Dendritic cell treated with granulocyte-macrophage colony-stimulating factor and Interleukin-4, amounts not matched to agents 40 ng/mL and 50 ng/mL, for 4 days (primary cell): ENCODE data around the gene DHX38.

Source experiments
- H3K27ac Mint-ChIP-seq: one replicate; pipeline ENCODE4 v1.8.0; 2022; ENCODE audit warnings: mild to moderate bottlenecking, mixed read lengths
- H3K27me3 Mint-ChIP-seq: one replicate; pipeline ENCODE4 v1.8.0; 2022; ENCODE audit warnings: mild to moderate bottlenecking, mixed read lengths
- H3K36me3 Mint-ChIP-seq: one replicate; pipeline ENCODE4 v1.8.0; 2022; ENCODE audit warnings: low read depth, mixed read lengths
- H3K4me1 Mint-ChIP-seq: one replicate; pipeline ENCODE4 v1.8.0; 2022; ENCODE audit warnings: low read depth, mixed read lengths
- H3K4me3 Mint-ChIP-seq: one replicate; pipeline ENCODE4 v1.8.0; 2022; ENCODE audit warnings: mild to moderate bottlenecking, moderate library complexity, mixed read lengths
- H3K9me3 Mint-ChIP-seq: one replicate; pipeline ENCODE4 v1.8.0; 2022; ENCODE audit warnings: mixed read lengths
- intact Hi-C: fragments of 100-400 bp; cut with micrococcal nuclease; formaldehyde crosslinking; loops from one replicate; pipeline ENCODE4 v1.15.0; 2022

Gene DHX38

DNA sequence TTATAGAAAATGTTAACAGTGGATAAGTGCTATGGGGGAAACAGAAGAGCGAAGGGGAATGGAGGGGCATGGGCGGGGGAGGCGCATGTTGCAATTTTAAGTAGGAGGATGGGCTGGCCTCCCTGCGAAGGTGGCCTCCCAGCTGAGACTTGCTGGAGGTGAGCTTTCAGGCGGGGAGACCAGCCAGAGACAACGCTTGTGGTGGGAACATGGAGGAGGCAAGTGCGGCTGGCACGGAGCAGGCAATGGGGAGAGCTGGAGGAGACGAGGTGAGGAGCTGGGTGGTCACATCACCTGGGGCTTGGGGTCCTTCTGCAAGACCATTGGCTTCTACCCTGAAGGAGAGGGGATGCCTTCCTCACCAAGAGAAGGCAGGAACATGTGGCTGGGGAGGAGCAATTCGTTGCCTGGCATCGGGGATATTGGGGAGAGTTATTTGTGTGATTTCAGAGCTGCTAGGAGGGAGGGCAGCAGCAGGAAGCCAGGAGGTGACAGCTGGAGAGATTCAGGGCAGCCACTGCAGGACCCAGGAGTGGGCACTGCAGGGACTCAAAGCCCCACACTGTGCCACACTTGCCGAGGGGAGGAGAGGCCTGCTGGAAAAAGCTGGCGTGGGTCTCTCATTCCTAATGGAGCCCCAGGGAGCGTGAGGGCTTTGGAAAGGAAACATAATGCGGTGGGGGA, 43.9 kb downstream of the DHX38 start:
- Mint-ChIP-seq H3K27me3 (no peaks in the 10 kb centered on the region), H3K4me3 (no peak overlapping the region), H3K9me3 (no peaks in the 10 kb centered on the region), H3K27ac (no peak overlapping the region), H3K4me1 (peaks cover 10% of the 10 kb centered on the region), H3K36me3 (no peaks in the 10 kb centered on the region)
- intact Hi-C loops = no loop called here

GRCh38 chr16:72138064-72138572, 44.5 kb downstream of the DHX38 start:
- H3K27ac Mint-ChIP-seq = no peak overlapping the region
- no peaks in the 10 kb centered on the region for H3K27me3 Mint-ChIP-seq
- H3K36me3 Mint-ChIP-seq = no peaks in the 10 kb centered on the region
- peaks cover 4% of the 10 kb centered on the region for H3K4me1 Mint-ChIP-seq
- intact Hi-C loops = no loop called here
- no peaks in the 10 kb centered on the region for H3K9me3 Mint-ChIP-seq
- no peak overlapping the region for H3K4me3 Mint-ChIP-seq

DNA sequence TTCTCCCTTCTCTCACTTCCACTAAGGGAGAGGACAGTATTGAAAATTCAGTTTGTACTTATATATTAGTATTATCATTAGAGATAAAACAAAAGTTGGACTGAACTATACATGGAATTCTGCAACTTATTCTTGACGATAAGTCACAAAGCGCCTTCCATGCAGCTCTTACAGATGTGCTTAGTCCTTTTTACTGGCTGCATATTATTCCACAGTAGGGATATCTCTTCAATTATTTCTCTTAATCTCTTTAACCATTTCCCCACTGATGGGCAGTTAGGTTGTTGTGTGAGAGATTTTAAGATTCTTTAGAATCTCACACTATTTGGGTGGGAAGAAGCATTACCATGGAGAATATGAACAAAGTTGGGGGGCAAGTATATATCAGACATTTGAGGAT, 46.3 kb downstream of the DHX38 start:
- no peak overlapping the region for H3K27ac Mint-ChIP-seq
- H3K4me1 Mint-ChIP-seq = no peaks in the 10 kb centered on the region
- no peaks in the 10 kb centered on the region for H3K9me3 Mint-ChIP-seq
- no peaks in the 10 kb centered on the region for H3K36me3 Mint-ChIP-seq
- no peak overlapping the region for H3K4me3 Mint-ChIP-seq
- intact Hi-C loops = no loop called here
- H3K27me3 Mint-ChIP-seq = no peaks in the 10 kb centered on the region

DNA sequence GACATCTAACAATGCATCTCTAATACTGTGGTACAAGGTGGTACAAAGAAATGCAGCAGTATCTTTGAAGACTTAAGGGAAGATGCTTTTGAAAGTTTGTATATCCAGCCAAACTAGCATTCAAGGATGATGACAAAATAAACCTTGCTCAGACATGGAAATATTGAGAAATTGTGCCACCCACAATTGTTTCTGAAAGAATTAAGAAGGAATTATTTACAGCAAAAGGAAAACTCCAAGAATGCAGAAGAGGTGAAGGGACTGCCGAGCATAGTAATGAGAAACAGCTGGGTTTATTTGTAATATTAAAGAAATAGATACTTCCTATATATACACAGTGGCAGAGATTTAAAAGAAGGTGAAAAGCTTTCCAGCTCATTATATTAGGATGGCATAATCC, 48.8 kb downstream of the DHX38 start:
- Mint-ChIP-seq H3K36me3 (no peaks in the 10 kb centered on the region), H3K9me3 (no peaks in the 10 kb centered on the region), H3K4me1 (no peaks in the 10 kb centered on the region), H3K27me3 (no peaks in the 10 kb centered on the region), H3K4me3 (no peak overlapping the region), H3K27ac (no peak overlapping the region)
- intact Hi-C loops = no loop called here

- no peaks in the 10 kb centered on the region for H3K27me3 Mint-ChIP-seq
- H3K4me1 Mint-ChIP-seq = peaks cover 12% of the 10 kb centered on the region
- H3K27ac Mint-ChIP-seq = no peak overlapping the region
- intact Hi-C loops = no loop called here
- no peak overlapping the region for H3K4me3 Mint-ChIP-seq
- no peaks in the 10 kb centered on the region for H3K9me3 Mint-ChIP-seq
- H3K36me3 Mint-ChIP-seq = no peaks in the 10 kb centered on the region
Measured at GRCh38 chr16:72149676-72150464, 56.2 kb downstream of the DHX38 start.

DNA sequence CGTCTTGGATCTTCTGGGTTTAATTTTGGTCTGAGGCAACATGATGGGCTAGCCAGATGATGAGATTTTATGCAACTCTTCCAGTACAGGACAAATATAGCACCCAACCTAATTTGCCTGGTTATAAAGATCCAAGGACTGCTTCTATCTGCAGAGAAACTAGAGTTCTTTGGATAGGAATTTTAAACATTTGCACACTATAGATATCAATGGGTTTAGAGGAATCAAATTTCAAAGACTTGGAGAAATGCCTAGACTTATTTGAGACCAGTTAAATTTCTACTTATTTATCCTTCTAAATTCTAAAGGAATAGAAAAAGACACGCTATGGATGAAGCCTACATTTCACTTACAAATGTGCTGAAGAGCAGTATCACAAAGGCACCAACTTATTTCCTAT, 65.7 kb downstream of the DHX38 start:
- Mint-ChIP-seq H3K36me3 (no peaks in the 10 kb centered on the region), H3K4me1 (peaks cover 6% of the 10 kb centered on the region), H3K9me3 (peaks cover 14% of the 10 kb centered on the region), H3K4me3 (no peak overlapping the region), H3K27ac (no peak overlapping the region), H3K27me3 (no peaks in the 10 kb centered on the region)
- intact Hi-C loops = no loop called here

DNA sequence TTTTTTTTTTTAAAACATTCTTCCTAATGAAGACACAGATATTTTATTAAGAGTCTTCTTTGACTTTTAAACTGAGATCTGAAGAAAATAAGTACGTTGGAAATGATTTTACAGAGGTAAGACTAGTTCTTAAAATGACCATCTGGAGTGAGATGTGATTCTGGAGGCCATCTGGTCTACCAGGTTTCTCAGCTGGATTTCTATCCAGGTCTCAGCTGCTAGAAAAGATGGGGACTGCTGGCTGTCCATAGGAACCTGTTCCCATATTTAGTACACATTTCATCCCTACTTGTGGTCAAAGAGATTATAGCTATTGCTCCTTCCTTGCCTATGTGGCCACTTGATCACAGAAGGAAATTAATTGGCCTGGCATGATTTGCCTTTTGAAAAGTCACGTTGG, 66.2 kb downstream of the DHX38 start:
- H3K4me1 Mint-ChIP-seq = peaks cover 6% of the 10 kb centered on the region
- no peaks in the 10 kb centered on the region for H3K27me3 Mint-ChIP-seq
- H3K27ac Mint-ChIP-seq = no peak overlapping the region
- no peak overlapping the region for H3K4me3 Mint-ChIP-seq
- intact Hi-C loops = no loop called here
- H3K9me3 Mint-ChIP-seq = peaks cover 18% of the 10 kb centered on the region
- no peaks in the 10 kb centered on the region for H3K36me3 Mint-ChIP-seq

DNA sequence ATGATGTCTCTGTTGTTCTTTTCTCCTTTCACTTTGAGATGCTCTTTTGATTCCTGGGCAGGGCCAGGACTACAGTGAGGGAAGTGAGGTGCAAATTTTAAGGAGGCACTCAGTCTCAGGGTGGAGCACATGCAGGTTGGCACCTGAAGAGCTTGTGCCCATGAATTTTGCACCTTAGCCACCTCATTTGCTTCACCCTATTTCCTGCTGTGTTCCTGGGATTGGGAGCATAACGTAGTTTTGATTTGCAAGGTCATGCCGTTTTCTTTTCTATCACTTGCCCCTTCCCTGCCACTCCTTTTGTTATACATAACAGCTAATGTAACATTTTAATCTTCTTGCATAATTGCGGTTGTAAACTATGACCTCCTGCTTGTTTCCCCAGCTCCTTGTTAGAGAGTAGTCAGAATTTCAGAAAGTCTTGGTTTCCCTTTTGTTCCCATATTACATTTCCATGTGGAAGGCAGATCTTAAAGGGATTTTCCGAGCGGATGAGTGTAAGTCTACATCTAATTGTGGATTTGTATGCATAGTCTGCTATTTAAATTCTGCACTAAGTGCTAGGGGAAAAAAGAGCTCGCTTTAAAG, 68.6 kb downstream of the DHX38 start:
- intact Hi-C loops = no loop called here
- Mint-ChIP-seq H3K9me3 (peaks cover 42% of the 10 kb centered on the region), H3K4me3 (no peak overlapping the region)

More for the DNA sequence above, 68.6 kb downstream of the DHX38 start:
- Mint-ChIP-seq H3K27me3 (no peaks in the 10 kb centered on the region), H3K27ac (no peak overlapping the region), H3K4me1 (peaks cover 10% of the 10 kb centered on the region), H3K36me3 (peaks cover 12% of the 10 kb centered on the region)
